Superior temporal gyrus (tissue), 1 donor: Measurements from ENCODE around the gene CETP.
"Not testable (repeated sequence)": the region's sequence is repeated elsewhere in the genome, so short reads cannot be mapped to it uniquely, and the experiment has no call there.

ENCODE experiments used
- DNase-seq: peaks from one replicate; pipeline ENCODE4 v3.0.0-alpha.2; 2016; ENCODE audit errors: extremely low spot score

CETP gene

DNA sequence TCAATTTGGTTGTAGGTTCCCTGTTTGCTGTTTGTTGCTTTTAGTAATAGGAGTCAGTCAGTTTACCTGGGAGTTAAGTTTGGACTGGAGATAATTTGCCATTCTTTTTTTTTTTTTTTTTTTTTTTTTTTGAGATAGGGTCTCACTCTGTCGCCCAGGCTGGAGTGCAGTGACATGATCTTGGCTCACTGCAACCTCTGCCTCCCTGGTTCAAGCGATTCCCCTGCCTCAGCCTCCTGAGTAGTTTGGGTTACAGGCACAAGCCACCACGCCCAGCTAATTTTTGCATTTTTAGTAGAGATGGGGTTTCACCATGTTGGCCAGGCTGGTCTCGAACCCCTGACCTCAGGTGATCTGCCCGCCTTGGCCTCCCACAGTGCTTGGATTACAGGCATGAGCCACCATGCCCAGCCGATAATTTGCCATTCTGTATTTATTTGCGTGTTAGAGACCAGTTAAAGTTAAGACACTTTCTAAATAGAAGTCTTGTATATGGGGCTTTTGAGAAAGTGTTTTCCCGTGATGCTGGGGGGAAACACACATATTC, 27.1 kb upstream of the CETP start:
- DNase-seq: not testable (repeated sequence)

DNA sequence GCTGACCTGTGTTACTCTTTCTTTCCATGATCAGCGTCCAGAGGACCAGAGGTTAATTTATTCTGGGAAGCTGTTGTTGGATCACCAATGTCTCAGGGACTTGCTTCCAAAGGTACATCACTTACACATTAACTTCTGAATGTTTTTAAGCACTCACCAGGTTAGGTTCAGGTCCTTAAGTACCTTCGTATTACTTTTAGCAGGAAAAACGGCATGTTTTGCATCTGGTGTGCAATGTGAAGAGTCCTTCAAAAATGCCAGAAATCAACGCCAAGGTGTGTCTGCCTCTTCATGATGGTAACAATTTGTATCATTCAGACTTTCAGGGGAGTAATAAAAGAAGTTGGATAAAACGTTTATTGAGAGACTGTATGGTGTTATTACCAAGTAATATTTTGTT, 26.5 kb upstream of the CETP start:
- DNase-seq: no peak

DNA sequence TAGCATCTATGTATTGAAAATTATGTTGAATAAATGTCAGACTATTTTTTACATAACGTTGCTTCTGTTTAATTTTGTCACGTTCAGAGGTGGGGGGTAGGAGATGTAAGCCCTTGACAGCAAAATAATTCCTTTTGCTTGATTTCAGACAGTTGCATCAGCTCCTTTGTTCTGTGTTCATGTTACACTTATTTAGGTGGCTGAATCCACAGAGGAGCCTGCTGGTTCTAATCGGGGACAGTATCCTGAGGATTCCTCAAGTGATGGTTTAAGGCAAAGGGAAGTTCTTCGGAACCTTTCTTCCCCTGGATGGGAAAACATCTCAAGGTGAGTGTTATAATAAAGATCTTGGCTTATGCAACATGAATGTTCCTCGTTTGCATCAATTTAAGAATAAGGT, 25.3 kb upstream of the CETP start:
- DNase-seq: no peak

DNA sequence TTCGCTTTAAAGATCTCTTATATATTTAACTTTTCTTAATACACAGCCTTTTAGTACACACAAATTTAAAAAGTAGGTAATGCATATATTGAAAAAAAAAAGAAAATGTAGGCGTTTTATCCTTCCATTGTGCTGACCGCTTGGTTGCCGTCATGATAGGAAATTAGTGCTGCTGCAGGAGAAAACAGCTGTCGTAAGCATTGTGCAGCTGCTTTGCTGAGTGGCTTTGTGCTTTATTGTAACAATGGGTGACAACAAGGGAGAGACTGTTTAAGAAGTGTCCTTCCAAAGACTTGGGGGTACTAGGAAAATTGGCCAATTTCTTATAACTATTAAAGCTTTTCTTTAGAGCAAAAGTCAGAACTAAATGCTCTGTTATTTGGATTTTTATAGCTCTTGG, 24.8 kb upstream of the CETP start:
- DNase-seq: peak; percentile 69

DNA sequence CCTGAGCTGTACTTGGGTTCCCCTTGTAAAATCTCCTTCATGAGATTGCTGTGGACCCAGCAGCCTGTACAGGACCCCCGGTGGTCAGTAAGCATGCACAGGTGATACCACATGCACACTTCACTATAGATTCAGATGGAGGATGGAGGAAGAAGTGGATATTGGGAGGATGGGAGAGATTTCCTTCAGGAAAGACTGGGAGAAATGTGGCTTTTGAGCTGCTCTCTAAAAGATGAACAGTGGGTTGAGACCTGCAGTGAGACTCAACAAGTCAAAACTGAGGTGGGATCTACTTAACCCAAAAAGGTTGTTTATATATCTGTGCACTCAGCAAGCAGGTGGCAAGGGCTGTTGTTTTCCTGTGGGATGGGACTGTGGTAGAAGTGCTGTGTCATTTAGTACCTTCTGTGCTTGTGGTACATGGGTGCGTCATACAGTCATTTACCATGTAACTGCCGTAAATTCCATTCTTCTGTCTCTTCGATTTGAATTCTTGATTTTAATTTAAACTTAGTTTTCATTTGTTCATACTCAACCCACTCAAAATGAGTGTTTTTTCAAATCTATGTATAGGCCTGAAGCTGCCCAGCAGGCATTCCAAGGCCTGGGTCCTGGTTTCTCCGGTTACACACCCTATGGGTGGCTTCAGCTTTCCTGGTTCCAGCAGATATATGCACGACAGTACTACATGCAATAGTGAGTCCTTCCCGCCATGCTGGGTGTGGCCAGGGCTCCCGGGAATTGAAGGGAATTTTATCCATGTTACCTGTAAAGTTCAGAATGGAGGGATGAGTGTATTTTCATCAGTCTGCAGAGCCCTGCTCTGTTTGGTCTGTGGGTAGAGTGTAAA, 22.9 kb upstream of the CETP start:
- no peak for DNase-seq

DNA sequence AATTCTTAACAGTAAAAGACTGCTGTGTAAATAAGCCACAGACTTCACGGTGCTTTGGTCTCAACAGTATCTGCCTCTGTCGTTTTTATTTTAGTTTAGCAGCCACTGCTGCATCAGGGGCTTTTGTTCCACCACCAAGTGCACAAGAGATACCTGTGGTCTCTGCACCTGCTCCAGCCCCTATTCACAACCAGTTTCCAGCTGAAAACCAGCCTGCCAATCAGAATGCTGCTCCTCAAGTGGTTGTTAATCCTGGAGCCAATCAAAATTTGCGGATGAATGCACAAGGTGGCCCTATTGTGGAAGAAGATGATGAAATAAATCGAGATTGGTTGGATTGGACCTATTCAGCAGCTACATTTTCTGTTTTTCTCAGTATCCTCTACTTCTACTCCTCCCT, 21.9 kb upstream of the CETP start:
- DNase-seq: no peak

DNA sequence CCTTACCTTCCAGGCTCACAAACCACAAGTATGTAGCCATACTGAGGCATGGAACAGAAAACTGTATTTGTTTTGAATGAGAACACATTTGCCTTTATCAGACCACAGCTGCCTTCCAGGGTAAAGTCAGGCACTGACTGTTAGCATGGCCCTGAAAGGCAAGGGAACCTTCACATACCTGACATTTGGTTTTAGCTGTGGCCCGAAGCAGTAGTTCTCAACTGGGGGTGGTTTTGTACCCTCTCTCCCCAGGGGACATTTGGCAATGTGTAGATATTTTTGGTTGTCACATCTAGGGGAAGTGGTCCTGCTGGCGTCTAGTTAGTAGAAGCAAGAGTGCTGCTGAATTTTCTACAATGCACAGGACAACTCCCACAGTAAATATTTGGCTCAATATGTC, 20.7 kb upstream of the CETP start:
- DNase-seq: no peak

DNA sequence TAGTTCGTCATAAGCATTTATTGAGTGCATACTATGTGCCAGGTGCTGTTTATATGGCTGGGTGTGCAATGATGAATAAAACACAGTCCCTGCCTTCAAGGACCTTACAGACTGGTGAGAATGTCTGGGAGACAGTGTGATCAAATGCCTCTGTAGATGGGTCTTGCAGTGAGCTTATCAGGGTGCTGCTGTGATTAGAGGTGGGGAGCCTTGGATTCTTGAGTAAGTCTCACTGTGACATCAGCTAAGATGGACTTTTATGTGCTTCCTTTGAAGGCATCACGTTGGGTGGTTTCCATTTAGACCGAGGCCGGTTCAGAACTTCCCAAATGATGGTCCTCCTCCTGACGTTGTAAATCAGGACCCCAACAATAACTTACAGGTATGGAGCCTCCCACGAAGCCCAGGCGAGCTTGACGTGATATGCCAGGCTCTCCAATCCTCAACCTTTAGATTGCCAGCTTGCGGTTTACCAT, 19.9 kb upstream of the CETP start:
- DNase-seq: no peak

DNA sequence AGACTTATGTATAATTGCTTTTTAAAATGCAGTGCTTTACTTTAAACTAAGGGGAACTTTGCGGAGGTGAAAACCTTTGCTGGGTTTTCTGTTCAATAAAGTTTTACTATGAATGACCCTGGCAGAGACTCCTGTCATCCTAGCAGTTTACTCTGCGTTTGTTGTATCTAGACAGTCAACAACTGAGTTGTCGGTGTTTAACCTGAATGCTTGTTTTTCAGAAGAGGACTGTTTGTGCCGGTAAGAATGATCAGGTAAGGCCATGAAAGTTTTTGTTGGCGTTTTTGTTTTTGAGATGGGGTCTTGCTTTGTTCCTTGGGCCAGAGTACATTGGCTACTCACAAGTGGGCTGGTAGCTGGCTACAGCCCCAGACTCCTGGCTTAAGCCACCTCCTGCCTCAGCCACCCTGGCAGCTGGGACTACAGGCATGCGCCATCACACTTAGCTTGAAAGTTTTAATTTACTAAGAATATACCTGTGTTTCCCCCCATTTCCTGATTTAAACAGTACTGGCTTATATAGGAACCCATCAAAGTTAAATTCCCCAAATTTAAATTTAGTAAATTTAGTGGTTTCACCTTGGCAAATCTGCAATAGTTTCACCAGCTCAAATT, 17.9 kb upstream of the CETP start:
- no peak for DNase-seq

DNA sequence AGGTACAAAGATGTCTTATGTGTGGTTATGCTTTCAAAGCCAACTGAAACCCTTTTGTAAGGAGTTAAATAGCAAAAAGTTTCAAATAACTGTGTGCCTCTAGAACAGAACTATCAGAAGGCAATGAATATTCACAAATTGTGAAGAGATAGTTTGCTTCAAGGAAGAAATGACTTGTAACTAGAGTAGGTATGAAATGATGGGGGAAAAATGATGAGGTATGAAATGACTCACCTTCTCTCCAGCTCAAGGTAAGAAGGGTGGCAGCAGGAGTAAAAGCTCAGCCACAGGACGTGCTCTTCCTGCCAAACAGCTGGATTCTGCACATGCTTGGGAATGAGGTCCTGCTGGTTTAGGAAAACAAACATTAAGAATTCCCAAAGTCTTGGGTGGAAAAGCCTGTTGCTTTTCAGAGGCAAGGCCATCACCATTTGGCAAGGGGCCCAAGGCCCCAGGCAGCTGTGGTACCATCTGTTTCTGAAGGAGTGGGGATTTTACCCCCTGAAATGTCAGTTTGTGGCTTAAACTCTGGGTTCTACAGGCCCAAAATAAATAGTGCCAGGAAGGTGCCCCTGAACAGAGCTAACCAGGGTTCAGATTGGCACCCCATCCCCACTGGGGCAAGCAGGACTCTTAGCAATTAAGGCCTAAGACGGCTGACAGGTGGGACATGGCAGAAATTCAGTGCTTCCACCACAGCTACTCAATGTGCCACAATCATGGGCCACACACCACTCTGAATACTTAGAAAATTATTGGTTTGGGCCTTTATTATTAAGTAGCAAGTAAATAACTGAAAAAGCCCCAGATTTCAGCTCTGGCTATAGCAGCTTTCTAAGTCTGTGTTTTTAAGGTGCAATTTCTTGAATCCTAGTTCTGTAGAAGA, 16.6 kb upstream of the CETP start:
- no peak for DNase-seq

DNA sequence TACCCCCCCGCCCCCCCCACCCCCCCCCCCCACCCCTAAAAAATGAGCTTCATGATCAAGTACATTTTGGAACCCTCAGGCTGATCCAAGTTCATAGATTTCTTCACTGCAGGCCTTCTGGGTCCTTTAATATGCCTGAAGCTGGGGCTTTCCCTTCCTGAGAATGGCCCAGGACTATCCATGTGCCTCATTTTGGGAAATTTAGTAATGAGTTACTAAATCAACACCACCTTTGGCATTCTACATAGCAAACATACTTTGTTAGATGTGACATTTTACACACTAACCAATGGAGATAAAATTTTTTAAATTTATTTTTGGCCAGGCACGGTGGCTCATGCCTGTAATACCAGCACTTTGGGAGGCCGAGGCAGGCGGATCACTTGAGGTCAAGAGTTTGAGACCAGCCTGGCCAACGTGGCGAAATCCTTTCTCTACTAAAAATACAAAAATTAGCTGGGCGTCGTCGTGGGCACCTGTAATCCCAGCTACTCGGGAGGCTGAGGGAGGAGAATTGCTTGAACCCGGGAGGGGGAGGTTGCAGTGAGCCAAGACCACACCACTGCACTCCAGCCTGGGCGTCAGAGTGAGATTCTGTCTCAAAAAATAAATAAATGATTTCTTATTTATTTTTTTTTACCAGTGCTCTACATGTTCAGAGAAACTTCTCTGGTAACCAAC, 15.8 kb upstream of the CETP start:
- DNase-seq: no peak

DNA sequence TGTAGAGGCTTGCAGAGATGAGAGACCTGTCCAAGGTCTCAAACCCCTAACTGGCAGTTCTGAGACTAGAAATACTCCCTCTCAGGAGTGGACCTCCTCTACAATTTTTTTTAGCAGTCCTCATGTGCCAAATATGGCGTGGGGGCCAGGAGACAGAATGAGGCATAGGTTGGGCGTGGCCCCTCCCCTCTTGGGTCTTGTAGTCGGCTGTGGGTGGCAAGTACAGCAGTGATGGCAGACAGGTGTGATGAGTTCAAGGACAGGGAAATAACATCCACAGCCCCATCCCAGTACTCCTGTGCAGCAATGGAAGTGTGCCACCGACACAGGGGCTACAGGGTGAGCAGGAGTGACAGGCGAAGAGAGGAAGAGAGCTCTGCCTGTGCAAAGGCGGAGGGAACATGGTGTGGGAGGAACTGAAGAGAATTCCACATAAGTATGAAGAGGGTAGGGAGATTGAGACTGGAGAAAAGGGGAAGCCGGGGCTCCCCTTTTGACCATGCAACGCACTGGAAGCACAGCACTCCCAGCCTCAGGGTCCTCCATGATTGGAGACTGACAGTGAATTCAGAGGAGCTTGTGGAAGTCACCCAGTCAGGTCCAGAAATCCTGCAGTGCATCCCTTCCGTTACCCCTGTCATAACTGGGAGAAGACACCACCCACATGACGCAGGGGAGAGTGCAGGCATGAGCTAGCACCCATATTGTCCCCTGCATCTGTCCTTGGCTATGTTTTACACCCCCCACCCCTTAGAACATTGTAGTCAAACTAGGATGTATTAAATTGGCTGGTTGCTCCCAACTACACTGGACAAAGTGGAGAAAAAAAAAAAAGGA, 14.8 kb upstream of the CETP start:
- DNase-seq: no peak

DNA sequence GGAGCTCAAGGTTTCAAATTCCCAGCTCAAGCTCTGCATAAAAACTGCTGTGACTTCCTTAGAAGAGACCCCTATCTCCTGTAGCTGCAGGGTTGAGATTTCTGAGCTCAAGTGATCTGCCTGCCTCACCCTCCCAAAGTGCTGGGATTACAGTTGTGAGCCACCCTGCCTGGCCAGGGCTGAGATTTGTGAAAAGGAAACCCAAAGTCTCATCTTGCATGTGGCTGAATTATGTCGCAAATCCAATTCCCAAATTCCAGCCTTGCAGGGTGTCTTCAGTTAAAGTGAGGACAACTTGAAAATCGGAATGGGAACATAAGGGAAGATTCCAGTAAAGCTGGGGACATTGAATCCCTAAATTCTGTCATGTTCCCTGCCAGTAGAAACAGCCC, 14.2 kb upstream of the CETP start:
- DNase-seq: no peak

DNA sequence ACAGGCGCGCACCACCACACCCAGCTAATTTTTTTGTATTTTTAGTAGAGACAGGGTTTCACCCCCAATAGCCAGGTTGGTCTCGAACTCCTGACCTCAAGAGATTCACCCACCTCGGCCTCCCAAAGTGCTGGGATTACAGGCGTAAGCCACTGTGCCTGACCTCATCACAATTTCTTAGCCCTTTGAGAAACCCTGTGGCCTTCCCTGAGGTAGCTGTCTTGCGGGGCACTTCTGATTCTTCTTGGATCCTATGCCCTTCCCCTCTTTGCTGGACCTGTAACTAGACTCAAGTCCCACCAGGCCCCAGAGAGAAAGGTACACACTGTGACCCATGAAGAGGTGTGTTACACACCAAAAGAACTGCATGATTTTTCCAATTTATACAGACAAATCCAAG, 13.5 kb upstream of the CETP start:
- no peak for DNase-seq

DNA sequence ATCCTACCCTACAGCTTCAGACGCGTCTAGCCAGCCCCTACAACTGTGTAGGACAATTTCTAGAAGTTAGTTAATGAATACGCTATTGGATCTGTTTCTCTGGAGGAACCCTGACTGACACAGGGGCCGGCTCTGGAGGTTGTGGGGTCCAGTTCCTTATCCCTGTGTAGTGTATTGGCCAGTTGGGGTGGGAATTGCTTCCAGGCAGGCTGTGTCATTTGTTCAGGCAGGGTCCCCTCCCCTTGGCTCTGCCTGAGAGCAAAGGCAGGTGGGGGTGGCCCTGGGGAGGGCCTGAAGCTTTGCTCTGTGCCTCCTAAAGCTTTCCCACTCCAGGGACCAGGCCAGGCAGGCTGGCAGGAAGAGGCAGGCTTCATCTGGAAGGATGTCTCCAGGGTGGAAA, 11.7 kb upstream of the CETP start:
- no peak for DNase-seq

DNA sequence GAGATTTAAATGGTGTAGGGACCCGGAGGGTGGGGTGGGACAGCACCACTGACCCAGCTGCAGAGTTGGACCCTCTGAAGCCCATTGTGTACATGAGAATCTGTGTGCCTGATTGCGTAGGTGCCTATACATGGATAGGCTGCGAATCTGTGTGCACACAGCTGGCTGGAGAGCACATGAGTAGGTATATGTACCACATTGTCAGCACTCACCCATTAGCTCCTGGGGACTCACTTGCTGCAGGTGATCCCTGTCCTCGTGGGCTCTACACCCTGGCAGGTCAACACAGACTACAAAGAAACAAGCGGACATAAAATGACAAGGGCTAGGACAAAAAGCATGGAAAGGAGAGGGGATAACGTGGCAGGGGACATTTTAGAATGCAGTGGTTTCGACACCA, 11.3 kb upstream of the CETP start:
- no peak for DNase-seq

DNA sequence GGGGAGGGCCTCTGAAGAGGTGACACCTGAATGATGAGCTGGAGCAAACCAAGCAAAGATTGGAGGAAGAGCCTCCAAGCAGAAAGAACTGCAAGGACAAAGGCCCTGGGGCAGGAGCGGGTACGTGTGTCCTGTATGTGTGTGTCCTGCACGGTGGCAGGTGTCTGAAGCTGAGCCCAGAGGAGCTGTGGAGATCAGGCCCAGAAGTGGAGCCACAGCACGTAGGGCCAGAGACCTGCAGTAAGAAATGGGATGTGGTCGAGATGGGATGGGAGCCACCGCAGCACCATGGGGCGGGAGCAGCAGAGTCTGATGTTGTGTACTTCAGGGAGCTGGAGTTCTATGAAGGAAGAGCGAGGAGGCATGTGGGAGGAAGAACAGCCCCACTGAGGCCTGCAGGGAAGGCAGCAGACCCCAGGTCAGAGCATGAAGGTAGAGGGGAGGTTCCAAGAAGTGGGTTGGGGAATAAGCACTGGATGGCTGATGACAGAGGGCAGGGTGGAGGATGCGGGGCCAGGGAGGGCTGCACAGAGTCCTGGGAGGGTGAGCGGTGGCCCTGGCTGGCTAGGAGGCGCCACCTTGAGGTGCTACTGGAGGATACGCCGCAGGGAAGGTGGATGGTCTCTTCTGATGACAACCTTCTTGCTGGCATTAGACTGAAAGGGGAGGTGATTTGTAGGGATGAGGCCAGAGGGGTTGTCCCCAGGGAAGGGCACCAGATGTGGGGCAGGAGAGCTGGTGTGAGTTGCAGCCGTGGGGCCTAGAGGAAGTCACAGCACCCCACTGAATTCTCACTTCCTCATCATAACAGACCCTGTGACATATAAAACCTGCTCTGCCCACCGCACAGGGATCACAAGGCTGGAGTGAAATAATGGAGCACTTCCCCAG, 10.6 kb upstream of the CETP start:
- no peak for DNase-seq

DNA sequence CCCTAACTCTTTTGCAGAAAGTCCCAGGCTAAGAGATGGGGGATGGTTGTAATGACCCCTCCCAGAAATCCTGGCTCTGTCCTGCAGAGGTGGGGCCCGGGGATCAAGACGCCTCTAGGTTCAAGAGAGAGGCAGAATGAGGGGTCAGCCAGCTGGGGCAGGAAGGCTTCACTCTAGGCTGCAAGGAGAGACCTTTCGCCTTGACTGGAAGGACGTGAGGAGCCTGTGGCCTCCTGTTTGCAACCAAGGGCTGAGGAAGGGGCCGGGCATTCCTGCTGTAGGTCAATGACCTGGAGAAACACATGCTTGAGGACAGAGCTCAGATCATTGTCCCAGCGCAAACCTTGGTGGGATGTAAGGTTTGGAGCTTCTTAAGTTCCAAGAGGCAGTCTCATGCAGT, 8.7 kb upstream of the CETP start:
- DNase-seq: no peak

DNA sequence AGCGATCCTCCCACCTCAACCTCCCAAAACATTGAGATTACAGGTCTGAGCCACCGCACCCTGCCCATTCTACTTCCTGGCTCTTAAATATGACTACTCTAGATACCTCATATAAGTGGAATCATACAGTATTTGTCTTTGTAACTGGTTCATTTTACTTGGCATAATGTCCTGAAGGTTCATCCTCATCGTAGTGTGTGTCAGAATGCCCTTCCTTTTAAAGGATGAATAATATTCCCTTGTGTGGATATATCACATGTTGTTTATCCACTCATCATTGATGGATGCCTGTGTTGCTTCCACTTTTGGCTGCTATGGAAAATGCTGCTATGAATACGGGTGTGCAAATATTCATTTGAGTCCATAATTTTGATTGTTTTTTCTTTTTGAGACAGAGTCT, 5.7 kb upstream of the CETP start:
- no peak for DNase-seq

DNA sequence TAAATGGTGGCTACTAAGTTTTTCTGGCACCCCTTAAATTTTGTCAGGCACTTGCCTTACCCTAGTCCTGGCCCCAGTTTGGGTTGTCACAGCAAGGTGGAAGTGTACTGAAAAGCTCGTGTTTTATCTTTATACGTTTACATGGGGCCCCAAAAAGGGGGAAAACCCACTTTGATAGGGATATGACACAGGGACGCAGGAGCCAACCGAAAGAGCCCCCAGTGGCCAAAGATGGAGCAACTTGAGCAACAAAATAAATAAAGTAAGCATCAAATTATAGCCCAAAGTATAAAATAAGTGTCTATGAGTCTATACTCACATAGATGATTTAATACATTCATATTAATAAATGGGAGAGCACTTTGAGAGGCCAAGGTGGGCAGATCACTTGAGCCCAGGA, 5.0 kb upstream of the CETP start:
- DNase-seq: no peak
